Astrocyte (in vitro differentiated cells and primary cell): ENCODE data around the gene LRBA.

ENCODE experiments used
- CTCF ChIP-seq: IDR thresholded peaks from 2 replicates; pipeline ENCODE4 v1.5.1; 2011; ENCODE audit warnings: low read depth, mild to moderate bottlenecking, inconsistent platforms, low read length, moderate library complexity; ENCODE audit not compliant: insufficient read depth
- EZH2 ChIP-seq: IDR thresholded peaks from 2 replicates; pipeline ENCODE4 v1.6.1; 2012; ENCODE audit warnings: mild to moderate bottlenecking, low read length, inconsistent platforms; ENCODE audit not compliant: insufficient read depth

GRCh38 chr4:150820409-150820808, 194.7 kb downstream of the LRBA start:
- no peak for TF ChIP-seq CTCF
- TF ChIP-seq EZH2, result no peak
